Chondrocyte (in vitro differentiated cells): Measurements from ENCODE around the gene TBC1D23. TPM values are rescaled to one million over a fixed set of nuclear protein-coding genes. Genes with fewer than 3 reads are reported as not detected.
"Not testable (repeated sequence)": the region's sequence is repeated elsewhere in the genome, so short reads cannot be mapped to it uniquely, and the experiment has no call there.

Experiments
- DNase-seq: peaks from one replicate; pipeline ENCODE4 v3.0.0; 2021; ENCODE audit warnings: mixed read lengths, low spot score
- H3K27ac Mint-ChIP-seq: one replicate; pipeline ENCODE4 v1.8.0; 2021; ENCODE audit warnings: mild to moderate bottlenecking, moderate library complexity, mixed read lengths; ENCODE audit not compliant: unreplicated experiment
- H3K27me3 Mint-ChIP-seq: 2 replicates; pipeline ENCODE4 v1.8.0; 2021; ENCODE audit warnings: low read depth, mixed read lengths
- H3K36me3 Mint-ChIP-seq: 2 replicates; pipeline ENCODE4 v1.8.0; 2021; ENCODE audit warnings: low read depth, mixed read lengths
- H3K4me1 Mint-ChIP-seq: 2 replicates; pipeline ENCODE4 v1.8.0; 2021; ENCODE audit warnings: low read depth, mild to moderate bottlenecking, mixed read lengths
- H3K4me3 Mint-ChIP-seq: one replicate; pipeline ENCODE4 v1.8.0; 2021; ENCODE audit warnings: mild to moderate bottlenecking, moderate library complexity, mixed read lengths; ENCODE audit not compliant: unreplicated experiment
- H3K9me3 Mint-ChIP-seq: 2 replicates; pipeline ENCODE4 v1.8.0; 2021; ENCODE audit warnings: low read depth, mixed read lengths
- CTCF ChIP-seq: fragments of 200-600 bp; sonication (generic); IDR thresholded peaks from 2 replicates; pipeline ENCODE4 v1.5.0; 2021; ENCODE audit warnings: antibody characterized with exemption, mild to moderate bottlenecking, moderate library complexity
- total RNA-seq: library from RNA; stranded (reverse); gene quantifications from 3 replicates; pipeline ENCODE4 v1.2.1, GENCODE V29; 2021

The TBC1D23 gene
- total RNA-seq, 1 donor from 2014 or later = 43.5 TPM

GRCh38 chr3:100348727-100349126, 87.9 kb downstream of the TBC1D23 start:
- Mint-ChIP-seq H3K9me3 (peaks cover 3% of the 10 kb centered on the region), H3K4me3 (no peak overlapping the region), H3K27me3 (no peaks in the 10 kb centered on the region), H3K27ac (no peak overlapping the region), H3K36me3 (peaks cover 53% of the 10 kb centered on the region), H3K4me1 (no peaks in the 10 kb centered on the region)
- no peak for DNase-seq
- no peak for TF ChIP-seq CTCF

GRCh38 chr3:100351770-100352169, 91.0 kb downstream of the TBC1D23 start:
- H3K4me1 Mint-ChIP-seq, H3K4me3 Mint-ChIP-seq, H3K9me3 Mint-ChIP-seq, H3K27ac Mint-ChIP-seq, H3K27me3 Mint-ChIP-seq, DNase-seq: not testable (repeated sequence)
- H3K36me3 Mint-ChIP-seq = peaks cover 47% of the 10 kb centered on the region

- Mint-ChIP-seq H3K4me1 (no peaks in the 10 kb centered on the region), H3K36me3 (peaks cover 46% of the 10 kb centered on the region), H3K27ac (no peak overlapping the region), H3K9me3 (peaks cover 3% of the 10 kb centered on the region), H3K4me3 (no peak overlapping the region), H3K27me3 (no peaks in the 10 kb centered on the region)
- no peak for TF ChIP-seq CTCF
- no peak for DNase-seq
Observed at GRCh38 chr3:100352296-100353231, 91.8 kb downstream of the TBC1D23 start.

- Mint-ChIP-seq H3K4me3 (no peak overlapping the region), H3K9me3 (peaks cover 3% of the 10 kb centered on the region), H3K36me3 (peaks cover 37% of the 10 kb centered on the region), H3K27ac (no peak overlapping the region), H3K4me1 (no peaks in the 10 kb centered on the region), H3K27me3 (no peaks in the 10 kb centered on the region)
- no peak for TF ChIP-seq CTCF
- DNase-seq = no peak
Observed at GRCh38 chr3:100354850-100355249, 94.1 kb downstream of the TBC1D23 start.

- H3K9me3 Mint-ChIP-seq = peaks cover 5% of the 10 kb centered on the region
- H3K36me3 Mint-ChIP-seq = peaks cover 24% of the 10 kb centered on the region
- TF ChIP-seq CTCF = no peak
- H3K4me3 Mint-ChIP-seq = no peak overlapping the region
- no peaks in the 10 kb centered on the region for H3K27me3 Mint-ChIP-seq
- H3K4me1 Mint-ChIP-seq = no peaks in the 10 kb centered on the region
- no peak overlapping the region for H3K27ac Mint-ChIP-seq
- no peak for DNase-seq
Observed at GRCh38 chr3:100358413-100358812, 97.6 kb downstream of the TBC1D23 start.

- H3K36me3 Mint-ChIP-seq = peaks cover 27% of the 10 kb centered on the region
- no peak for DNase-seq
- H3K4me1 Mint-ChIP-seq = no peaks in the 10 kb centered on the region
- no peak overlapping the region for H3K4me3 Mint-ChIP-seq
- peaks cover 5% of the 10 kb centered on the region for H3K9me3 Mint-ChIP-seq
- H3K27me3 Mint-ChIP-seq = no peaks in the 10 kb centered on the region
- TF ChIP-seq CTCF = no peak
- no peak overlapping the region for H3K27ac Mint-ChIP-seq
Observed at GRCh38 chr3:100359035-100359434, 98.2 kb downstream of the TBC1D23 start.
